K562 (cell line): ENCODE measurements around the gene KRTAP4-5. TPM values are rescaled to one million over a fixed set of nuclear protein-coding genes. Genes with fewer than 3 reads are reported as not detected.

Experiments
- ATAC-seq: fragments of 200-7000 bp; cut with Tn5 transposase; 3 replicates; pipeline ENCODE4 v1.9.1; 2020; ENCODE audit warnings: moderate library complexity
- BruUV-seq: library from RNA; stranded (reverse); fragments of 400-500 nt; replicated peaks from 2 replicates; lab custom pipeline; 2021; lab: Mats Ljungman, UMichigan
- CTCF ChIA-PET: fragments of 300-600 bp; formaldehyde crosslinking; extraction: SDS; loops from one replicate; lab custom pipeline; 2021; ENCODE audit warnings: low intra/inter-chr PET ratio; lab: Yijun Ruan, JAX
- POLR2A ChIA-PET: fragments of 300-600, 350-650 bp; sonication (Branson Sonifier 250); formaldehyde crosslinking; extraction: SDS; loops from one replicate; lab custom pipeline; 2021; ENCODE audit warnings: antibody characterized with exemption, inconsistent platforms; lab: Yijun Ruan, JAX
- DNase-seq, 4 experiments: peaks; one replicate each; pipeline versions ENCODE4 v3.0.0 to v3.0.0-alpha.2; 2011 to 2018; ENCODE audit warnings: low spot score in 3 of 4, mixed read lengths in 3 of 4; ENCODE audit errors: extremely low read depth in 1 of 4
- FAIRE-seq: peaks from 2 replicates; lab custom pipeline; 2011; peaks lifted over from hg19 to GRCh38; lab: Jason Lieb, UNC
- H2AFZ ChIP-seq: 2 replicates; pipeline ENCODE4 v1.6.0; 2011; ENCODE audit warnings: low read depth, low read length, control low read depth, inconsistent platforms
- H3K27ac ChIP-seq: fragments of 200-600 bp; 3 replicates; pipeline ENCODE4 v1.8.0; 2011; ENCODE audit warnings: low read depth, mild to moderate bottlenecking, control low read depth, inconsistent platforms, low read length, moderate library complexity, mixed read lengths; ENCODE audit errors: extremely low read depth
- H3K27me3 ChIP-seq, 2 experiments: fragments of 300-600 bp in 1 of 2; 2 replicates in 1 of 2; 3 replicates in 1 of 2; pipeline versions ENCODE4 v1.6.0 to v1.8.0; 2011; ENCODE audit warnings: inconsistent platforms in 2 of 2, low read length in 2 of 2, mild to moderate bottlenecking in 1 of 2, mixed read lengths in 1 of 2, moderate library complexity in 1 of 2; ENCODE audit not compliant: control insufficient read depth in 2 of 2, insufficient read depth in 2 of 2
- H3K36me3 ChIP-seq: fragments of 300-600 bp; 3 replicates; pipeline ENCODE4 v1.8.0; 2011; ENCODE audit warnings: mild to moderate bottlenecking, low read length, inconsistent platforms; ENCODE audit not compliant: control insufficient read depth, insufficient read depth
- H3K4me1 ChIP-seq, 2 experiments: fragments of 200-600 bp in 1 of 2; replicated peaks in 1 of 2; 2 replicates in 1 of 2; 3 replicates in 1 of 2; pipeline versions ENCODE4 v1.5.1 to v1.8.0; 2011; ENCODE audit warnings: inconsistent platforms in 2 of 2, low read length in 2 of 2, mild to moderate bottlenecking in 1 of 2, mixed read lengths in 1 of 2, moderate library complexity in 1 of 2; ENCODE audit not compliant: control insufficient read depth in 2 of 2, insufficient read depth in 2 of 2
- H3K4me2 ChIP-seq: 2 replicates; pipeline ENCODE4 v1.6.1; 2011; ENCODE audit warnings: low read length, control low read depth, inconsistent platforms, mixed read lengths; ENCODE audit not compliant: insufficient read depth
- H3K4me3 ChIP-seq: fragments of 200-600 bp; sonication (generic), shearing (Covaris generic); 2 replicates; pipeline ENCODE4 v1.5.1; 2016; ENCODE audit warnings: control low read depth, inconsistent platforms
- H3K79me2 ChIP-seq: fragments of 200-600 bp; 3 replicates; pipeline ENCODE4 v1.8.0; 2011; ENCODE audit warnings: low read length, inconsistent platforms; ENCODE audit not compliant: control insufficient read depth, insufficient read depth
- H3K9ac ChIP-seq, 2 experiments: 2 replicates each; pipeline versions ENCODE4 v1.6.0 to v1.6.1; 2011; ENCODE audit warnings: low read depth in 2 of 2, low read length in 2 of 2, control low read depth in 1 of 2, inconsistent platforms in 1 of 2, mild to moderate bottlenecking in 1 of 2, mixed read lengths in 1 of 2; ENCODE audit not compliant: insufficient read depth in 1 of 2
- H3K9me1 ChIP-seq: one replicate; pipeline ENCODE4 v1.6.0; 2011; ENCODE audit warnings: inconsistent platforms, mild to moderate bottlenecking, low read length, moderate library complexity; ENCODE audit not compliant: control insufficient read depth, insufficient read depth
- H3K9me3 ChIP-seq: replicated peaks from 2 replicates; pipeline ENCODE4 v1.5.1; 2011; ENCODE audit warnings: low read depth, low read length, inconsistent platforms; ENCODE audit not compliant: control insufficient read depth, insufficient read depth
- H4K20me1 ChIP-seq: replicated peaks from 2 replicates; pipeline ENCODE4 v1.6.1; 2011; ENCODE audit warnings: low read length, inconsistent platforms, mixed read lengths; ENCODE audit not compliant: control insufficient read depth, insufficient read depth
- CREB5 ChIP-seq: fragments of 250-450 bp; sonication (Bioruptor Pico); IDR thresholded peaks from 2 replicates; pipeline ENCODE4 v1.5.0; 2020; ENCODE audit warnings: mild to moderate bottlenecking
- DEAF1 ChIP-seq: fragments of 450-650 bp; formaldehyde crosslinking; IDR thresholded peaks from 2 replicates; pipeline ENCODE4 v1.4.0; 2020; ENCODE audit warnings: mild to moderate bottlenecking, moderate library complexity
- E2F8 ChIP-seq: fragments of 450-650 bp; IDR thresholded peaks from 2 replicates; pipeline ENCODE4 v1.7.1; 2018; ENCODE audit warnings: mild to moderate bottlenecking, low read depth; ENCODE audit not compliant: partially characterized antibody
- GTF2F1 ChIP-seq: IDR thresholded peaks from 2 replicates; pipeline ENCODE4 v1.6.1; 2011; ENCODE audit warnings: low read depth, low read length, improper control_type of control experiment
- HEY1 ChIP-seq: fragments of 250-450 bp; sonication (Bioruptor Pico); IDR thresholded peaks from 2 replicates; pipeline ENCODE4 v1.5.0; 2020; ENCODE audit warnings: mild to moderate bottlenecking, moderate library complexity, borderline replicate concordance
- MLX ChIP-seq, 2 experiments: fragments of 450-650 bp in 1 of 2; sonication (generic) in 1 of 2; formaldehyde crosslinking; conservative IDR thresholded peaks; 2 replicates each; pipeline versions ENCODE4 v1.4.0 to v1.8.1; 2020 to 2022; ENCODE audit warnings: mild to moderate bottlenecking in 1 of 2, missing genetic modification reagents in 1 of 2
- RBFOX2 ChIP-seq: fragments of 200-400 bp; formaldehyde crosslinking; IDR thresholded peaks from 2 replicates; pipeline ENCODE4 v1.6.1; 2017; ENCODE audit warnings: low read depth, mild to moderate bottlenecking, low read length, moderate library complexity
- ZC3H4 ChIP-seq: sonication (generic); formaldehyde crosslinking; IDR thresholded peaks from 2 replicates; pipeline ENCODE4 v1.9.0; 2021; ENCODE audit warnings: missing genetic modification reagents, borderline replicate concordance
- WGBS: fragments of 100-300 bp; shearing (Covaris generic); methylation state at CpG from one replicate; pipeline ENCODE4 v1.1.6; 2016; ENCODE audit warnings: low coverage, mixed read lengths; ENCODE audit not compliant: insufficient coverage; ENCODE audit errors: missing lambda C conversion rate; 5-methylcytosine and 5-hydroxymethylcytosine counted together
- in situ Hi-C: fragments of 300-500 bp; cut with MboI; formaldehyde crosslinking; loops from 4 replicates; pipeline ENCODE4 v1.15.0; 2018; ENCODE audit warnings: inconsistent platforms, mixed read lengths
- intact Hi-C: fragments of 100-400 bp; cut with micrococcal nuclease; formaldehyde crosslinking; loops from 2 replicates; pipeline ENCODE4 v1.14.2; 2022
- polyA plus RNA-seq, 8 experiments: library from polyadenylated mRNA; depleted of rRNA in 4 of 8; stranded (reverse) in 5 of 8; unstranded in 3 of 8; fragments of >200 nt; fragmentation: Nextera tagmentation in 2 of 8; fragmentation: Illumina TruSeq in 1 of 8; extraction: Ambion mirVana in 2 of 8; extraction: Trizol in 1 of 8; gene quantifications; 2 replicates each; pipeline versions ENCODE4 v1.2.1 to v1.2.3, GENCODE V29; 2011 to 2014; ENCODE audit warnings: inconsistent platforms in 1 of 8, missing spikeins in 1 of 8
- total RNA-seq, 7 experiments: library from RNA; depleted of rRNA in 6 of 7; stranded (reverse); fragments of >200 nt in 6 of 7; fragmentation: Illumina TruSeq in 2 of 7; extraction: Trizol in 2 of 7; gene quantifications; 2 replicates each; pipeline versions ENCODE4 v1.2.1 to v1.2.3, GENCODE V29; 2011 to 2021; ENCODE audit warnings: low replicate concordance in 1 of 7
- TF ChIP-seq, protein P1 (sequence below): fragments of 150-350 bp; conservative IDR thresholded peaks from 2 replicates; pipeline ENCODE4 v1.6.1; 2014; ENCODE audit warnings: low read length

The KRTAP4-5 gene
- total and polyA plus RNA-seq, 9 of the 15 experiments (the other 6 are each of a cell fraction or from before 2014, with no cell fraction given), result not detected

DNA sequence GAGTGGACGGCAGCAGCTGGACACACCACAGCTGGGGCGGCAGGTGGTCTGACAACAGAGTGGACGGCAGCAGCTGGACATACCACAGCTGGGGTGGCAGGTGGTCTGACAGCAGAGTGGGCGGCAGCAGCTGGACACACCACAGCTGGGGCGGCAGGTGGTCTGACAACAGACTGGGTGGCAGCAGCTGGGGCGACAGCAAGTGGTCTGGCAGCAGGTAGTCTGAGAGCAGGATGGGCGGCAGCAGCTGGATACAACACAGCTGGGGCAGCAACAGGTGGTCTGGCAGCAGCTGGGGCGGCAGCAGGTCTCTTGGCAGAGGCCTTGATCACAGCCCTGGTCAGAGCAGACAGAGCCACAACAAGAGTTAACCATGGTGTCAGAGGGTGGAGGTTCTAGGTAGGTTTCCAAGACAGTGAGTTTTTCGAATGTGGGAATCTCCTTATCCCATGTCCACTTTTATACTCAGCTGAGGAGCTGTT, 34.9 kb upstream of the KRTAP4-5 start, which contains the start of gene KRTAP4-1:
Gene KRTAP4-1, minus strand, starts transcription at position 432 of the 482 bp plus-strand sequence. Its CDS starts 57 bp downstream, at position 375.
- 0% methylated on average over 9 of the region's 9 CpGs for WGBS

More for the DNA sequence above, 34.9 kb upstream of the KRTAP4-5 start, which contains the start of gene KRTAP4-1:
- no peak within 1 kb of the TSS for H3K27ac ChIP-seq
- POLR2A ChIA-PET, result interaction anchor here (0.8 to 1.1 kb wide), 2 partner anchors 9 to 13 kb away, joined by 3 to 4 read pairs; no protein-coding TSS in a partner anchor
- H3K4me3 ChIP-seq, result no peak within 1 kb of the TSS
- intact Hi-C loops (no loop called here), in situ Hi-C loops (no loop called here)
- no peaks in the 10 kb centered on the region for H3K9me1 ChIP-seq
- FAIRE-seq (no peak), DNase-seq (no peak), ATAC-seq (no peak)
- no peak within 1 kb of the TSS for H3K9ac ChIP-seq
- peaks cover 0 to 2% of the 10 kb centered on the region in 2 experiments; a peak in 2 of 5 replicates for H3K4me1 ChIP-seq
- BruUV-seq, result no TSS peak
- no peaks in the 10 kb centered on the region for H4K20me1 ChIP-seq
- no peak within 1 kb of the TSS for H3K4me2 ChIP-seq
- no peaks in the 10 kb centered on the region for H3K36me3 ChIP-seq
- H3K79me2 ChIP-seq, result no peaks in the 10 kb centered on the region
- CTCF ChIA-PET, result no interaction called here
- no peaks in the 10 kb centered on the region for H3K9me3 ChIP-seq
- TF ChIP-seq E2F8 (no peak), CREB5 (CRISPR knock-in tag) (no peak), ZC3H4 (CRISPR knock-in tag) (no peak), DEAF1 (CRISPR knock-in tag) (no peak), GTF2F1 (no peak), MLX (CRISPR knock-in tag; conservative IDR thresholded peaks at IDR 0.05) (no peak), HEY1 (CRISPR knock-in tag) (no peak), RBFOX2 (no peak)
- TF ChIP-seq, protein P1, sequence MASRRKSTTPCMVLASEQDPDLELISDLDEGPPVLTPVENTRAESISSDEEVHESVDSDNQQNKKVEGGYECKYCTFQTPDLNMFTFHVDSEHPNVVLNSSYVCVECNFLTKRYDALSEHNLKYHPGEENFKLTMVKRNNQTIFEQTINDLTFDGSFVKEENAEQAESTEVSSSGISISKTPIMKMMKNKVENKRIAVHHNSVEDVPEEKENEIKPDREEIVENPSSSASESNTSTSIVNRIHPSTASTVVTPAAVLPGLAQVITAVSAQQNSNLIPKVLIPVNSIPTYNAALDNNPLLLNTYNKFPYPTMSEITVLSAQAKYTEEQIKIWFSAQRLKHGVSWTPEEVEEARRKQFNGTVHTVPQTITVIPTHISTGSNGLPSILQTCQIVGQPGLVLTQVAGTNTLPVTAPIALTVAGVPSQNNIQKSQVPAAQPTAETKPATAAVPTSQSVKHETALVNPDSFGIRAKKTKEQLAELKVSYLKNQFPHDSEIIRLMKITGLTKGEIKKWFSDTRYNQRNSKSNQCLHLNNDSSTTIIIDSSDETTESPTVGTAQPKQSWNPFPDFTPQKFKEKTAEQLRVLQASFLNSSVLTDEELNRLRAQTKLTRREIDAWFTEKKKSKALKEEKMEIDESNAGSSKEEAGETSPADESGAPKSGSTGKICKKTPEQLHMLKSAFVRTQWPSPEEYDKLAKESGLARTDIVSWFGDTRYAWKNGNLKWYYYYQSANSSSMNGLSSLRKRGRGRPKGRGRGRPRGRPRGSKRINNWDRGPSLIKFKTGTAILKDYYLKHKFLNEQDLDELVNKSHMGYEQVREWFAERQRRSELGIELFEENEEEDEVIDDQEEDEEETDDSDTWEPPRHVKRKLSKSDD, result no peak
- TF ChIP-seq, all 486 proteins: peak for 0
- H3K27me3 ChIP-seq, result peaks cover 0 to 11% of the 10 kb centered on the region in 2 experiments; a peak in 3 of 5 replicates
- H2AFZ ChIP-seq, result no peak within 1 kb of the TSS
